ENCODE data around the gene ZFP14. TPM values are rescaled to one million over a fixed set of nuclear protein-coding genes. Genes with fewer than 3 reads are reported as not detected.

ZFP14 gene
- total and polyA plus RNA-seq, 2 of the 4 experiments (the other 2 are of a cell fraction) = 0.67 to 2.0 TPM

GRCh38 chr19:36340786-36341372, 38.1 kb downstream of the ZFP14 start:
- no peak overlapping the region for H2BK5ac ChIP-seq (ENCODE audit: low read depth, low read length, poor library complexity, severe bottlenecking)
- DNase-seq = no peak
- H4K20me1 ChIP-seq (ENCODE audit: insufficient read depth, low read length) = no peaks in the 10 kb centered on the region
- peaks cover 29% of the 10 kb centered on the region for H3K9me3 ChIP-seq (ENCODE audit: control insufficient read depth, insufficient read depth, low read length)
- H4K8ac ChIP-seq (ENCODE audit: low read depth in 2 of 2, low read length in 2 of 2) = no peak overlapping the region
- H2AK9ac ChIP-seq (replicated peaks; ENCODE audit: low read depth, low read length, poor library complexity) = no peak overlapping the region
- H3K56ac ChIP-seq (ENCODE audit: extremely low read depth, insufficient read depth, low read length) = no peak overlapping the region
- TF ChIP-seq CTCF (conservative IDR thresholded peaks at IDR 0.05; ENCODE audit: low read depth, low read length) (no peak), BHLHE40 (IDR thresholded peaks at IDR 0.05; ENCODE audit: low read depth, low read length) (no peak)
- no peak overlapping the region for H3K18ac ChIP-seq (ENCODE audit: low read depth, low read length)
- H3K4me3 ChIP-seq (ENCODE audit: insufficient read depth, low read depth, low read length) = no peak overlapping the region
- no peak overlapping the region for H3K4ac ChIP-seq (ENCODE audit: low read depth, low read length)
- no peaks in the 10 kb centered on the region for H3K27me3 ChIP-seq (ENCODE audit: control insufficient read depth, insufficient read depth, low read length)
- H2AFZ ChIP-seq (replicated peaks; ENCODE audit: low read length, poor library complexity) = no peak overlapping the region
- H3K36me3 ChIP-seq (ENCODE audit: control insufficient read depth, insufficient read depth, low read length) = no peaks in the 10 kb centered on the region
- no peak overlapping the region for H2AK5ac ChIP-seq (ENCODE audit: low read depth, low read length)
- no peak overlapping the region for H4K91ac ChIP-seq (ENCODE audit: insufficient read depth, low read depth, low read length)
- BruUV-seq (replicated peaks) = no TSS peak
- no peak overlapping the region for H4K5ac ChIP-seq (ENCODE audit: low read depth, low read length)
- intact Hi-C loops (cut with micrococcal nuclease) = no loop called here
- H3K27ac ChIP-seq (ENCODE audit: insufficient read depth, low read length) = no peak overlapping the region
- H3K9me1 ChIP-seq (ENCODE audit: insufficient read depth, low read length) = no peaks in the 10 kb centered on the region
- H2BK20ac ChIP-seq (ENCODE audit: low read depth, low read length) = no peak overlapping the region
- no peak overlapping the region for H2BK120ac ChIP-seq (ENCODE audit: low read depth, low read length)
- no peaks in the 10 kb centered on the region for H3K4me1 ChIP-seq (ENCODE audit: control insufficient read depth, insufficient read depth, low read length)
- ChIA-PET POLR2A (ENCODE audit: unreplicated experiment) (no interaction called here), CTCF (no interaction called here)
- no peak overlapping the region for H3K23ac ChIP-seq (ENCODE audit: low read depth, low read length)
- dilution Hi-C loops (cut with HindIII; ENCODE audit: low sequenced_read_pairs, unreplicated experiment) = no loop called here
- H3K4me2 ChIP-seq (ENCODE audit: low read depth, low read length) = no peak overlapping the region
- H3K79me1 ChIP-seq (ENCODE audit: low read depth in 1 of 2, low read length in 2 of 2) = no peaks in the 10 kb centered on the region
- WGBS, 2 experiments (ENCODE audit: extremely low coverage in 2 of 2, insufficient read length in 1 of 2) = no CpG with 5 or more reads among the region's 10 CpGs
- H3K9ac ChIP-seq (ENCODE audit: low read depth, low read length) = no peak overlapping the region
- no peak for ATAC-seq (ENCODE audit: low read depth)
- no peak overlapping the region for H3K14ac ChIP-seq (replicated peaks; ENCODE audit: low read depth, low read length)
- H2BK15ac ChIP-seq (ENCODE audit: low read depth, low read length) = no peak overlapping the region
- in situ Hi-C loops (cut with MboI; ENCODE audit: low sequenced_read_pairs) = no loop called here

Data from IMR-90 (cell line).